IPS DF 4.7 (cell line): ENCODE results near the gene PDE4D.
"Not testable (repeated sequence)": the region's sequence is repeated elsewhere in the genome, so short reads cannot be mapped to it uniquely, and the experiment has no call there.

Experiments
- DNase-seq: peaks from one replicate; pipeline ENCODE4 v3.0.0-alpha.2; 2013; ENCODE audit warnings: low spot score; ENCODE audit errors: extremely low read depth

The PDE4D gene

DNA sequence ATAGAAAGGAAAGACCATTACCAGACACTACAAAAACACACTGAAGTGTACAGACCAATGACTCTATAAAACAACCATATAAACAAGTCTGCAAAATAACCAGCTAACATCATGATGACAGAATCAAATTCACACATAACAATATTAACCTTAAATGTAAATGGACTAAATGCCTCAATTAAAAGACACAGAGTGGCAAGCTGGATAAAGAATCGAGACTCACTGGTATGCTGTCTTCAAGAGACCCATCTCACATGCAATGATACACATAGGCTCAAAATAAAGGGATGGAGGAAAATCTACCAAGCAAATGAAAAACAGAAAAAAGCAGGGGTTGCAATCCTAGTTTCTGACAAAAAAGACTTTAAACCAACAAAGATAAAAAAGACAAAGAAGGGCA, 519.5 kb downstream of the PDE4D start:
- DNase-seq, result not testable (repeated sequence)

DNA sequence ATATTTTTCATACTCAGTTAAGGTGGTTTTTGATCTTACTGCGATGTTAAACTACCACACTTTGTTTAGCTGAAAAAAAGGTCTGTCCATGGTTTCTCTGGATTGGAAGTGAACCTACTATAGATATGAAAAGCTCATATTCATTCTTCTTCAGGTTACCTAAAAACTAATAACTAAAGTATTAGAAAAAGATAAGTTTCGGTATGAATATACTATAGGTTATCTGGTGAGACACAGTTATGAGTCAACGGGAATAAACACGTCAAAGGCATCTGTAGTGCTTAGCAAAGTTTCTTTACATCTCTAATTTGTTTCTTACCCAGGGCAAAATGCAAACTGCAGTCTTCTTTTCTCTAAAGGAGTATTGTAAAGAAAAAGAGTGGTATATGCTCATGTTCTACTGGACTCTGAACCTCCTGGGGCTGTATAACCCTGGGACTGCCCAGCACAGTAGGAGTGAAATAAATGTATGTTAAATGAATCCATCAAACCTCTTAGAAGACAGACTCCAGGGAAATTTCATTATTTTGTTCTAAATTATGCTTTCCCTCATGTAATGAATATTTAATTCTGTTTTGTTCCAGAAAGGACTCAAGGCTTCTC, 521.9 kb downstream of the PDE4D start:
- no peak for DNase-seq

DNA sequence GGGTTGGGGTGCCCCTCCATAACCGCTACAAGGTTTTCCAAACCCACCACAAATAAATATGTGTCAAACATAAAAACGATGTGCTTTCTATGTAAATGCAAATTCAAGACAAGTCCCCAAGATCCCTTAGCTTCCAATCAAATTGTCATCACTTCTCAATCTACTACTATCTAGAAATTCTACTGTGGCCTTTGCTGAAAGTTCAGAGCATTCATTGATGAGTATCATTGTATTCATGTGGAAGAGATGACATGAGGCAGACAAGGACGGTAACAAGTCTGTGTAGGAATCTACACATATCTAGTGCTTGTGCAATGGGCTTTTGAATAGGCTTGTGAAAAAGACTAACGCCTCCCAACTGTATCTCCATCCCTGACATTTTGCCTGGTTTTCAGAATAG, 524.6 kb downstream of the PDE4D start:
- DNase-seq, result no peak

DNA sequence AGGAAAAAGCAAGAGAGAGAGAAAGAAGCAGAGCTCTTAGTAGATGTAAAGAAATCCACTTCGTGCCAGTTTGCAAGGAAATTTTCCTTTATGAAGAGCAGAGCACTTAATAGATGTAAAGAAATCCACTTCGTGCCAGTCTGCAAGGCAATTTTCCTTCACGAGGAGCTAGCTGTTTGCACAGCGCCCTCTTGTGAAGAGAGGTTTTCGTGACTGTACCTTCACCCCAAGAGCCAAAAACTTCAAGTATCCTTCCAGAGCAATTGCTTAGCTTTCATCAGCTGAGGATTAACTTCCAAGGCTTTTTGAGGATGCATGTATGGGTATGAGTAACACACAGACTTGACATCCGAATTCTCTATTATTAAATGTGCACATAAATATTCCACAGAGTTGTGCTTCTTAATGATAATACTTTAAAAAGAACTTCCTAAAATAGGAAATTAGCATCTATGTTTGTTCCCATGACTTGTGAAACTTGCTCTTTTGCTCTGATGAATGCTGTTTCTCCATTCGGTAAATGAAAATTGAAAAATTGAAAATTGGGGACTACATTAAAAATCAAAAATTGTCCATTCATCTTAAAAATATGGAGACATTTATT, 525.6 kb downstream of the PDE4D start:
- DNase-seq, result no peak

DNA sequence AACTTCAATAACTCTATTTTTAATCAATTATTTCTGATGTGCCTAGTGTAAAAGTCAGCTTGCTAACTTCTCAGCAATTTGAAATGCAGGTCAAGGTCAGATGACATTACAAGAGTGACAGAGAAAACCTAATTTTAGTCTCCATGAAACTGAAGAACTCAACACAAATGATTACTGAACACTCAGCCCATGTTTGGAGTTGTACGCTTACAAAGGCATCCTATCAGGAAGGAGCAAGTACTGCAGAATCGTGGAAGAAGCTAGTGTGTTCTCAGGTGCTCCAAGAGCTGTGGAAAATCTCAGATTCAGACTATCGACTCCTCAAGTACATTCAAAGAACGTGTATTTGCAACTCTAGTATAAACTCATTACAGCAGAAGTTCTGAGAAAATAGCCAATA, 526.7 kb downstream of the PDE4D start:
- DNase-seq, result no peak

DNA sequence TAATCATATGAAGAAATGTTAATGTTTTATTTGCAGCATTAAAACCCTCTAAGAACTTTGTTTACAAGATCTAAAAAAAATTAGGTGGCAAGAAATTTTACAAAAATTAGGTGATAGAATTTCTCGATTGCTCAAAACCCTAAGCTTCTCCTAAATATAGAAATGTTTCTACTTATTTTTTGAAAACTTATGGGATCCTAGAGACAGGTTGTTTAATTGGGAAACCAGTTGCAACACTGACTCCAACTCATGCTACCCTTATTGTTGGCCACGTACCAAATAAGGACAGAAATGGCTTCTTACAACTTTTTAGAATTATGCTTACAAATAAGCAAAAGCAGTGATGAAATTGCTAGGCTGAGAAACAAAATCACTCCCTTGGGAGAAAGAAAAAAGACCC, 531.1 kb downstream of the PDE4D start:
- no peak for DNase-seq

DNA sequence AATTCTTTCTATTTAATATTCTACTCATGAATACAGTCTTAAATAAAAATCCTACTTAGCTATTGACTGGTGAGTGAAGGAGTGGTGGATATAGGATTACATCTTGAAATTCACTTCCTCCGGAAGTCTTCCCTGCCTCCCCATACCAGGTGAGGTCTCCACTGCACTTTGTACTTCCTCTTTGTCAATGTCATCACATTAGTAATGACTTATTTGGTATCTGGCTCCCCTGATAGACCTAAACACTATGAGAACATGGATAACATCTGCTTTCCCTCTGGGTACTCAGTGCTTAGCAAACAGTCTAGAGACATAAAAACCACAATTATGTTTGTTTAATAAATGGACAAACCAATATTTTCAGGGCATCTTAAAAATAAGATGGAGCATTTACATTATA, 532.1 kb downstream of the PDE4D start:
- no peak for DNase-seq

DNA sequence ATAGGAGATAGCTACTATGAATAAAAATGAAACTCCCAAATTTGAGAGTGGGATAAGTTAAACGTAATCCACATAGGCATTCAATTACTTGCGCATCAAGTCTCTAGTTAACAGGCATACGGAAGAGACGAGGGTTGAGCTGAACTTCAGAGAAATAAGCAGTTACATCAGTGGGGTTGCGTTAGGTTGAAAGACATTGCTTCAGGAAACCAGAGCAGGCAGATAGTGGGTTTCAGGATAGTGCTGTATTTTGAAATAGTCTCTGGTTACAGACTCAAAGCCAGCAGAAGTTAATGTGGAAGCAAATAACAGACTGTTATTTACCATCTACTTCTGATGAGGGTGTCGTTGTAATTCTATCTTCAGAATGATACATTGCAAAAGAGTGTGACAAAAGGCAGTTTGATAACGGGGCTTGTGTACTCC, 533.4 kb downstream of the PDE4D start:
- DNase-seq, result no peak

DNA sequence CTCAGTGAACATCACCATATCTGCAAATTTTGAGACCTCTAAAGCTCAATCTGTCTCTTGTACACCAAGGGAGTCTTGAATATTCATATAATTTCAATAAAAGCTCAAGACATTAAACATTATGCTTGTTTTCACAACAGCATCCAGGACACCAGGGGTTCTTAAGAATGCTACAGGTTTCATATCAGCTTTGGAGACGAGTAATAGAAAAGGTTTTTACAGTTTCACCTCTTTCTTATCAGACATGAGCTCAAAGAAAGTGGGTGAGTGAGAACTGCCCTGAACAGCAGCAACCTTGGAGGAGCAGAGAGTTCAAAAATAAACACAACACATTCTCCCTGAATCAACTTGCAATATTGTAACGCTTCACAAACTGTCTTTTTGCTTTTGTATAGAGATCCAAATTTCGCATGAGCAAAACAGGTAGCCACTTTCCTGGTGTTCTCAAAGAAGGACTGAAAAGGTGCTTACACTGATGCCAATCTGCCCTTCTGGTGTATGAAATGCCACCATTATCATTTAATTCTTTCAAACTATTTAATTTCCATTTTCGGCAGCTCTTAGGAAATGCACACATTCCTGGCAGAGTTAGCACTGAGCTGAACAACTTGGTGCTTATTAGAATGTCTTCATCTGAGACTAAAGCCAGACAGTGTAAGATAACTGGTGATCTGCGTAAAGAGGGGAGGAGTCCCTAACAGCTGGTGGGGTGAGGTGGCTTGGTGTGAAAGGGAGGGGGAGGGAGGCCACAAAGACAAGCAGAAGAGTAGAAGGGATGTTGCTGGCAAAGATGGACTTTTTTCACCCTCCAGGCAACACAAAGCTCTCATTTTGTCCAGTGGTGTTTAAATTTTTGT, 535.3 kb downstream of the PDE4D start:
- DNase-seq, result no peak

DNA sequence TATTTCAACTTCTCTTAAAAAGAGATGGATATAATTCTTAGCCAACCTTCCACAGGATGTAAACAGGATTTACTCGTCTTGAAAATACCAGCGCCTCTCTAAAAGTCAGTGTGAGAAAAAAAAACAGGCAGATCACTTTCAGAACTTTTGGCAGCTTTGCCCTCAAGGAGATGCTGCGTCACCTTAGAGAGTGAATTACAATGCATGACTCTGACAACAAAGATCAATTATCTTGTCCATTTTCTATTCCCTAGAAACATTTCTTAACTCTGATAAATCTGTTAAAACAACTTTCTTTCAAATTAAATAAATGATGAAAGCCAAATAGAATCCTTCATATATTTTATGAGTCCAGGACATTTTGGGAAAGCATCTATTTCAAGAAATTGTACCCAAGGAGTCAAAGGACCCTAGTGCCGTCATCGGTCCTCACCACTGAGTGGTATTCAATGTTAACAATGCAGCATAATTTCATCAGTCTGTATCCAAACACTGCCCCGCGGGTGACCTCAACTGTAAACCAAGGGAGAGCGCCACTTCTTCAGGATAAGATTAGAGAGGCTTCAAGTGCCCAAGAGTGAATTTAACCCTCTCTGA, 536.0 kb downstream of the PDE4D start:
- DNase-seq, result no peak

DNA sequence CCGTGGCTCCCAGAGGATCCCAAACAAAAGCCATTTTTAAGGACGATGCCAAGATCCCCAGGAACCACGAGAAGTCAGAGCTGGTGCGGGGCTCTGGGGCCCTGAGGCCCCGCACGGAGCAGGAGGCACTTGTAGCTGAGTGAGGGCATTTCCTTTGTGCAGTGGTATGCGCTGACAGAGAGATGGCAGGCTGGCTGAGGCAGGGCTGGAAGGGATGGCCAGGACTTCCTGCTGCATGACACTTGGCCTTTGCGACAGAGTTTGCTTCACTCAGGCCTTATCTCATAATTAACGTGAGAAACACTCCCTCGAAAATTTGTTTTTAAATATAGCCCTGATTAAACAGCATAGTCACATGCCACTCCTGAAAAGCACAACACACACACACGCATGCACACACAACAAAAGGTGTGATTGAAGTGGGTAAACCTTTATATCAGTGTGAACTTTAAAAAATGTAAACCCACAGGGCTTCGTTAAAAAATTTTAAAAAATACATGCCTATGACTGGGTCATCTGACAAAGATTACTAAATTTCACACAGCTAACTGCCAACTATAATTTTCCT, 536.6 kb downstream of the PDE4D start:
- DNase-seq, result no peak

DNA sequence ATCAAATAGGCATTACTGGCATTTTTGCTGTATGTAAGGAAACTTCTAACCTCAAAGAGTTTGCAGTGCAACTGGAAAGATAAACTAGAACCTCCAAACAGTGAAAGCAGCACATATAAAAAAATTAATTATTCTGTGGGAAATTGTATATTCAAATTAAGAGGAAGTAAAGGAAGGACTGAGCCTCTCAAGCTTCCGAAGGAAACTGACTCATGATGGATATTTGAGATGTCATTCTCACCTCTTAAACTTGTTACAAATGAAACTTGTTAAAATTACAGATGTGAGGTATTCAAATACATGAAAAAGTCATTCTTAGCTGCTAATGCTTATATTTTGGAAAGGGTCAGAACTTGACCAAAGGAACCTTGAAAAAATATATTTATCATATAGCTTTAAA, 538.7 kb downstream of the PDE4D start:
- no peak for DNase-seq

DNA sequence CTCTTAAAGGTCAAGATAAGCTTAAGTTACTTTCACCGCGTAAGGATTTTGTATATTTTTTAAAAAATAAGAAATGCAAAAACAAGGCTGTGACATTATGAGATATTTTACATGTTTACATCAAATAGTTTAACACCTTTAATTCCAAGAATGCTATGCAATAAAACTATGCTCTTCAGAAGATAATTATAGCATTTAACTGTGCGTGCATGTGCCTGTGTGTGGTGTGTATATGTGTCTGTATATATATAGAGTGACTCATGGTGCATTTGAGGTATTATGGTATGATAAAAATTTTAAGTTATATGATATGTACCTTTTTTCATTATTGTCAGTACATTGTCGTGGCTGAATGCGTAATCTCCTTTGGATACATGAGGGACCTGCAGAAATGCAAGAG, 539.3 kb downstream of the PDE4D start:
- DNase-seq, result no peak

DNA sequence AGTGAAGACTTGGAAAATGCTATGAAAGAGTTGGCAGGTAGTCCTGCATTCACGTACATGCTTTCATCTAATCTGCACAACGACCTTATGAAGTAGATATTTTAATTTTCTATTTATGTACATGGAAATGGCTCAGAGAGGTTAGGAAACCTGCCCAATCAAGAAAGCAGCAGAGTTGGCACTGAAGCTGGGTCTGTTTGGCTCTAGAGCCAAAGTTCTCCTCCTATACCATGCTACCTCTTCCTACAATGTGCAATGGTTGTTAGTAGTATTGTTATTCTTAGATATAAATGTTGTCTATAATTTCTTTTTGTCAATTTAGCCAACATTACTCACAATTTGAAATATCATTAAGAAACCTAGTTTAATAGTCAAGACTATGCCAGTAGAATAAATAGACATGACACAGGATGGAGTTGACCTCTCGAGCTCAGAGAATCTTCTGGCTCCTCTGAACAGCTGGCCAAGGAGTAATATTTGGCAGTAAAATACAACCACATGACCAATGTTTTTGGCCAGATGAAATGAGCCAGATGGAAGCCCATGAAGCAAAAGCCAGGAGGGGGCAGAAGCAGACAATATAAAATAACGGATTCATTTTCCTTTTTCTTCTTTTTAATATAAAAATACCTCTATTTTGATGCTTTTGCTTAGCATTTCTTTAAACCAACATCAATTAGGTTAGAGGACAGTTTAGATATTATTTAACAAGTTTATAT, 542.3 kb downstream of the PDE4D start:
- DNase-seq, result no peak

DNA sequence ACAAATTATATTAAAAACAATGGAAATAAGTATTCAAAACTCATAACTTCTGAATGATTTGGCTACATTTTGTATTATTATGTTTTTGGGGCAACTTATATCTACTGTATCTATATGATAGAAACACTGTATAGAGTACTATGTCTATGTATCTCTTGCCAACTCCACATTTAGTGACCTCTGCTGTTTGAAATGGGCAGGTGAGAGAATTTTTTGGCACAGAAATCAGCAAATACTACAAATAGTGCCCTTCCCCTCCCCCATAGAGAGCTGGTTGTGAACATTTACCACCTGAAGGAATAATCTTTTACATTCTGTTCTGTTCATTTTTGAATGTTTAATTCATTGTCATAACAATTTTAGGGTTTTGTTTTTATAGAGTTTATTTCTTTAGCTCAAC, 545.3 kb downstream of the PDE4D start:
- DNase-seq, result no peak

DNA sequence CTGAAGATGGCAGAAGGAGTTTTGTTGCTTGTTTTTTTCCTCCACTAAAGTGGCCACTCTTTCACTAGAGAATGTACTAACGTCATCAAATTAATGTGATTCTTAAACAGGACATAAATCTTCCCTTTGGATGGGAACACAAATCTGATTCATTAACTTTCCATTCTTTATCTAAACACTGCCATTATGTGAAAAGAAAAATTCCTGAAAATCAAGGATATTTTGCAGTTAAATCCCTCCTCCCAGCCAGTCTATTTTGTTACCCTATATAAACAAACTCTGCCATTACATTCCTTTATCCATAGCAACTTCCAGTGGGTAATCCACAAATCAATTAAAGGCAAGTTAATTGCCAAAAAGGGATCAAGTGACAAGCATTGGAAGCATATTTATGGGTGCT, 546.5 kb downstream of the PDE4D start:
- no peak for DNase-seq

DNA sequence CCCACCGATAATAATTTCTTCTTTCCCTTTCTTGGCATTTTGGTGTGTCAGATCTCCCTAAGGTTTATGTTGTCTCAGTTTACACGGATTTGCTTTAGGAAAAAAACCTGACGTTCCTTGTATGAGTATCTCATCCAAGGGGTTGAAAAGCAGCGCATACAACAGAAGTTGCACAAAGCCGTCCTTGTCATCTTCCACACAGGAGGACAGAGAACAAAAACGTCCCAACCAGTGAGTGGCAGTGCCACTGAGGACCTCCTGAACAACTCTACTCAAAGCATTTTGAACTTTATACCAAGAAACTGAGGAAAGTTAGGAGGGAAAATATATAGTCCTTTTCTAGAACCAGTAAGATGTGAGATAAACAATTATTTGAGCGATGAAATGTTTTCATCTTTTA, 547.0 kb downstream of the PDE4D start:
- no peak for DNase-seq

DNA sequence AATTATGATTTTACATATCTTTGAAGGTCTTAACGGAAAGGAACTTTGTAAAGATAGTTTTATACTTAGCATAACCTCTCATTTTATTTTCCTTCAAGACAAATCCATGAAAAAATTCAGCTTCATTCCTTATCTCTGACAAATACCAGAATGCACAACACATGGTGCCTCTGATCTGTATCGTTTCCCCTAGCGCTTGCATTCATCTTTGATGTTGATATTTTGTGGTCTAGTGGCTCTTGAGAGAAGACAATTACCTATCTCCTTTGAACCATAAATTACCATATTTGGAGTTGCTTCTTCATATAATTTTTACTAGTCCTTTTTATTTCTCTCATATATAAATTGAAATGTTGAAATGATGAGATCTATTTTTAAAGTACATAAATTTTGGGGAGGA, 551.3 kb downstream of the PDE4D start:
- no peak for DNase-seq

DNA sequence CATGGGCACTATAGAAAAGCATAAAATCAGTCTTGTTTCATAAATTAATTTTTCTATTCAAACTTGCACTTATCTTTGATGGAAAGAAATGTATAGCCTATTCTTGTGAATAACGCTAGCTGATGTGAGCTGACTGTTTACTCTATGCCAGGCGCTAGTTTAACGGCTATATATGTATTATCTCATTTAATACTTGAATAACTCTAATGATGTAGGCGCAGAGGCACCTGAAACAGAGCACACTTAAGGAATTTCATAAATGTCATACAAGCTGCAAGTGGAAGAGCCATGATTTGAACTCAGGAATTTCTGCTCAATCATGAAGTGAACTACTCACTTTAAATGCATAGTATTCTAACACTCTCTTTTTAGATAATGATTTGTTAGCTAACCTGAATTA, 551.8 kb downstream of the PDE4D start:
- DNase-seq, result no peak

DNA sequence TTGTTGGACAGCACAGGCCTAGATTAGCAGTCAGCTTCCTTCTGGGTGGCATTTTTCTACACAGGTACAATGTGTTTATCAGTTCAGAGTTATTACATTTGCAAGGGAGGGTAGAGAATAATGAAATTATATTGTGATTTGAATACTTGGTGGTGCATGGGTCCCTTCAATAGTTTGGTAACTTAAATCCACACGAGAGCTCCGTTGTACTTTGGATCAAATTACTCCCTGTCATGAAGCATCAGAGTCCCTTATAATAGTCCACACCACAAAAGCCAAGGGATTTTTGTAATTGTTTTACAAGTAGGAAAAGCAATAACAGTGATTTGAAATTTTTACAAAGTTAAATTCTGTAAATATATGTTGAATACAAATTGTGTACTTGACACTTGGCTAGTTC, 552.4 kb downstream of the PDE4D start:
- DNase-seq, result no peak

DNA sequence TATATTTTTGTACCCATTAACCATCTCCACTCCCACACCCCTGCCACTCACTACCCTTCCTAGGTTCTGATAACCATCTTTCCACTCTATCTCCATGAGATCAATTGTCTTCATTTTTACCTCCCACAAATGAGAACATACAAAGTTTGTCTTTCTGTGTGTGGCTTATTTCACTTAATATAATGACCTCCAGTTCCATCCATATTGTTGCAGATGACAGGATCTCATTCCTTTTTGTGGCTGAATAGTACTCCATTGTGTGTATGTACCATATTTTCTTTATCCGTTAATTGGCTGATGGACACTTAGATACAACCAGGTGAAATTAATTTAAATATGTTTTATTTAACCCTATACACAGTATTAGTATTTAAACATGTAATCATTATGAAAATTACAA, 552.9 kb downstream of the PDE4D start:
- no peak for DNase-seq
